HG03066 (cell line): ENCODE results near the gene KCTD14.
"Not testable (repeated sequence)": the region's sequence is repeated elsewhere in the genome, so short reads cannot be mapped to it uniquely, and the experiment has no call there.

Experiments used
- ATAC-seq: cut with Tn5 transposase; IDR thresholded peaks from one replicate; pipeline ENCODE4 v1.9.1; 2021; ENCODE audit warnings: low read depth; ENCODE audit not compliant: unreplicated experiment

KCTD14 gene

GRCh38 chr11:78022397-78023396 lies at the start of gene KCTD14:
KCTD14 (minus strand) TSS chr11:78023276; CDS start chr11:78023249, 27 bp downstream.
- no peak for ATAC-seq

GRCh38 chr11:78072455-78072854 lies 49.4 kb upstream of the KCTD14 start:
- ATAC-seq = no peak

GRCh38 chr11:78071717-78072116 lies 48.6 kb upstream of the KCTD14 start:
- ATAC-seq = no peak

GRCh38 chr11:78070621-78071020 lies 47.5 kb upstream of the KCTD14 start:
- no peak for ATAC-seq

GRCh38 chr11:78069465-78069864 lies 46.4 kb upstream of the KCTD14 start:
- ATAC-seq = no peak

GRCh38 chr11:78067704-78068103 lies 44.6 kb upstream of the KCTD14 start:
- ATAC-seq = no peak

- no peak for ATAC-seq
These were observed 43.4 kb upstream of the KCTD14 start for GRCh38 chr11:78066471-78066870.

- ATAC-seq = no peak
These were observed 42.1 kb upstream of the KCTD14 start for GRCh38 chr11:78065203-78065602.

GRCh38 chr11:78063440-78064181 lies 40.5 kb upstream of the KCTD14 start, which contains the start of gene THRSP:
THRSP (plus strand) TSS chr11:78063861; CDS start chr11:78063882, 21 bp downstream.
- ATAC-seq = no peak

- ATAC-seq = no peak
These were observed 39.6 kb upstream of the KCTD14 start for GRCh38 chr11:78062671-78063070.

GRCh38 chr11:78061921-78062311 lies 38.8 kb upstream of the KCTD14 start:
- ATAC-seq = no peak

GRCh38 chr11:78061088-78061920 lies 38.2 kb upstream of the KCTD14 start:
- ATAC-seq = no peak

- ATAC-seq = no peak
These were observed 37.5 kb upstream of the KCTD14 start for GRCh38 chr11:78060533-78060932.

GRCh38 chr11:78059749-78060328 lies 36.8 kb upstream of the KCTD14 start:
- ATAC-seq = not testable (repeated sequence)

- no peak for ATAC-seq
These were observed 34.5 kb upstream of the KCTD14 start for GRCh38 chr11:78057462-78058055.

- ATAC-seq = no peak
These were observed 33.0 kb upstream of the KCTD14 start for GRCh38 chr11:78056093-78056492.

- ATAC-seq = no peak
These were observed 31.9 kb upstream of the KCTD14 start for GRCh38 chr11:78054971-78055370.

- no peak for ATAC-seq
These were observed 28.1 kb upstream of the KCTD14 start for GRCh38 chr11:78050964-78051831.

GRCh38 chr11:78049348-78049747 lies 26.3 kb upstream of the KCTD14 start:
- no peak for ATAC-seq
